HK-2 (cell line): ENCODE results near the gene LENG9.
"Not testable (repeated sequence)": the region's sequence is repeated elsewhere in the genome, so short reads cannot be mapped to it uniquely, and the experiment has no call there.

Experiments
- DNase-seq: peaks from one replicate; pipeline ENCODE4 v3.0.0-alpha.2; 2018; ENCODE audit not compliant: unreplicated experiment

The LENG9 gene

DNA sequence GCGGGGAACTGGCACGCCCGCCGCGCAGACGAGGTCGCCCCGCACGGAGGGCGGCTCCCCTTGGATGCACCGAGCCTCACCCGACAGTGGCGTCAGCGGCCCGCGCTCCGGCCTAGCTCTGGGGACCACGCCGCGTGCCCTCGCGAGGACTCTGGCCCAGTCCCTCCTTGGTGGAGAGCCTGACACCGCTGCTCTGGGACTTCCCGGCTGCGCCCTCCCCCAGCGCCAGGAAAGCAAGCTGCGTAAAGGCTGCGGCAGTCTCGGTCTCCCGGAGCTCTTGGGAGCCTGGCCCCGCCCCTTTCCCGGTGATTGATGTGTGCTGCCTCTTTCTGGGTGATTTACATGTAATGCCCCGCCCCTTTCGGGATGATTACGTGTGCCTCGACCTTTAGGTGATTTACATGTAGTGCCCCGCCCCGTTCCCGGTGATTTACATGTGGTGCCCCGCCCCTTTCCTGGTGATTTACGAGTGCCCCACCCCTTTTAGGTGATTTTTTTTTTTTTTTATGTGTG is at the start of gene LENG9:
Gene LENG9 (minus strand): TSS at position 248 of the 513 bp plus-strand sequence. CDS start 252 bp downstream, outside the sequence.
- DNase-seq, result peak; percentile 99

GRCh38 chr19:54509200-54509940 is 45.8 kb upstream of the LENG9 start:
- DNase-seq, result not testable (repeated sequence)

DNA sequence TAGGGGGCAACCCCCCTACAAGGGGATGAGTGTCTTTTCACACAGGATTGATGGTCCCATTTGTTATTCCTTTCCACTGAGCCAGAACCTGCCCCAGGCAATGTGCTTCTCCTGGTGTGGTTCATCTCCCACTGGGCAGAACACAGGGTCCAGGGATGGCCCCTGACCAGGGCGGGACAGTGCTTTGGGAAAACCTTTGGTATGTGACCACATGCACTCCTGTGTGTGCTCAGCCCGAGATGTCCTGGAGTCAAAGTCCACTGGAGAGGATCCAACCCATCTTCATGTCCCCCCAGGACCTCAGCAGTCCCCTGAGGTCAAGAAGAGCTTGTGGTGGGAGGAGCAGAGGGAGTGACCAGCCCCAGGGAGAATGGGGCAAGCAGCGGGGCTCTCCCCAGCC is 44.9 kb upstream of the LENG9 start:
- not testable (repeated sequence) for DNase-seq

DNA sequence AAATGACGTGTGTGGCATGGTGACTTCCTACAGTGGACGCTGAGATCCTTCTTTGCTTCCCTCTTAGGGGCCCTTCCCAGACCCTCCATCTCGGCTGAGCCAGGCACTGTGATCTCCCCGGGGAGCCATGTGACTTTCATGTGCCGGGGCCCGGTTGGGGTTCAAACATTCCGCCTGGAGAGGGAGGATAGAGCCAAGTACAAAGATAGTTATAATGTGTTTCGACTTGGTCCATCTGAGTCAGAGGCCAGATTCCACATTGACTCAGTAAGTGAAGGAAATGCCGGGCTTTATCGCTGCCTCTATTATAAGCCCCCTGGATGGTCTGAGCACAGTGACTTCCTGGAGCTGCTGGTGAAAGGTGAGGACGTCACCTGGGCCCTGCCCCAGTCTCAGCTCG is 44.2 kb upstream of the LENG9 start:
- no peak for DNase-seq

- DNase-seq, result not testable (repeated sequence)
Observed at GRCh38 chr19:54507038-54507717, 43.6 kb upstream of the LENG9 start.

GRCh38 chr19:54506079-54506478 is 42.5 kb upstream of the LENG9 start:
- DNase-seq, result no peak

DNA sequence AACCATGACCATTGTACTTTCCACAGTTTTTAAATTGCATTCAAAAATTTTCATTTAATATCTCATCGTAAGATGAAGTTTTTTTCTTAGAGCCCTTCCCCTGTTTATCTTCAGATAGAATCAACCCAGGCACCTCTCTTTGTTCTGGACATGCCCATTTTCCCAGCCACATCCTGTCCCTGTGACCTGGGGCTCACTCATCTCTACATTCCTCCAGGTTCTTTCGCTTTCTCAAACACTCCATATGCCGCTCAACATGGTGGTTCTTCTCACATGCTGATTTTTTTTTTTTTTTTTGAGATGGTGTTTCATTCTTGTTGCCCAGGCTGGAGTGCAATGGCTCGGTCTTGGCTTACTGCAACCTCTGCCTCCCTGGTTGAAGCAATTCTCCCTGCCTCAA is 42.0 kb upstream of the LENG9 start:
- DNase-seq, result not testable (repeated sequence)

- no peak for DNase-seq
Observed at GRCh38 chr19:54502518-54503048, 39.0 kb upstream of the LENG9 start, which contains the start of gene LAIR2. LAIR2 (plus strand) TSS chr19:54502831; CDS start chr19:54502919, 88 bp downstream.

GRCh38 chr19:54498451-54498772 is 34.8 kb upstream of the LENG9 start:
- DNase-seq, result not testable (repeated sequence)

DNA sequence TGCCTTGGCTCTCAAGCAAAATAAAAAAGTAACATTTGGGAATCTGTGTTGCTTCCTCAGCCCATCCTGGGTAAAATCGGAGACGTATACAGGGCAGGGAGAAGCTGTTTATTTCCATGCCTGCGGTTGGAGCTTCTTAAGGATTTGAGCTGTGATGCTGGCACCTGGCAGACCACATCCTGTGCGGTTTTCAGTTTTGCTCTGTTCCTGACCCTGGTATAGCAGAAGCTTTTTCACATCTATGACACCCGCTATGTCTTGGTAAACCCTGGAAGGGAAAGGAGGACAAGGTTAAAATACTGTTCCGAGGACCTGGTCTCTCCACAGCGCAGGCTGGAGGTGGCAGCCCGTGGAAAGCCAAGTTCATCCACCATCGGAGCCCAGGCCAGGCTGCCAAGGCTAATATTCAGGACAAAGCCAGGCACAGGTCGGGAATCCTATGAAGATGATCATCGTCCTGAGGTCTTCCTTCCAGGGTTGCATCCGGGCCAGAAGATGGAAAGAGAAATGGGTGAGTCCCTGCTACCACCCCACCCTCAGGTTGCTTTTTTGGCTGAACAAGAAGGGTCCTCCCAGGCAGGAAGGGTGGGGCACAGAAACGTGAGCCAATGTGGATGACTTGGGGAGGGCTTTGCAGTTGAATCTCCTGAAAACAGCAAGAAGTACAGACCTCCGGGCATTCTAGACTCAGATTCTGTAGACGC is 34.3 kb upstream of the LENG9 start:
- not testable (repeated sequence) for DNase-seq

GRCh38 chr19:54495284-54495683 is 31.7 kb upstream of the LENG9 start:
- DNase-seq, result not testable (repeated sequence)

GRCh38 chr19:54493967-54494585 is 30.5 kb upstream of the LENG9 start:
- no peak for DNase-seq

DNA sequence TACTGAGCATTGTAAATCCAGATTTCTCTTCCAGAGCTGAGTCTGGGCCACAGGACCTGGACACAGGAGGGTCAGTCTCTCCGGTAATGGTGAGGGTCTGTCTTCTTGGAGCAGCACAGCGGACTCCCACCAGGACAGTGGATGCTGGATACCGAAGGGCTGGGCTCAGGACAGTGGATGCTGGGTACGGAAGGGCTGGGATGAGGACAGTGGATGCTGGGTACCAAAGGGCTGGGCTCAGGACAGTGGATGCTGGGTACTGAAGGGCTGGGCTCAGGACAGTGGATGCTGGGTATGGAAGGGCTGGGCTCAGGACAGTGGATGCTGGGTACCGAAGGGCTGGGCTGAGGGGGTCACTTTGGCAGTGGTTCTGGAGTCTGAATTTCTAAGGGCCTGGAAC is 29.5 kb upstream of the LENG9 start:
- DNase-seq, result not testable (repeated sequence)

DNA sequence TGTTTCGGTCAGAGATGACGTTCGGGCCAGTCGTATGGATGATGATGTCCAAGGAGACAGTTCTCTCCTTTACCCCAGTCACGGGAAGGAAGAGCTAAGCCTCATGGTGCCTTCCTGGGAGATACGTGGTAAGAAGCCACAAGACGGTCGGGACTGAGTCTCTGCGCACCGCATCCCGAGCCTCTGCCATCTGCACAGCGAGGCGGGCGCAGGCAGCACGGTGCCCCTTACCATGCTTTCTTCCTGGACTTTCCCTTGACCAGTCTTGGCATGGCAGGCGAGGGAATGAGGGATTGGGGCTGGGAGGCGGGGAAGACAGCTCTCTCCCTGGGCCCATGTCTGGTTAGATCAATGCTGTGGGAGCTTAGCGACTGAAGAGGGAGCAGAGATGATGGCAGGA is 29.0 kb upstream of the LENG9 start:
- DNase-seq, result no peak

- DNase-seq, result no peak
Observed at GRCh38 chr19:54489766-54490165, 26.2 kb upstream of the LENG9 start.

GRCh38 chr19:54489341-54489740 is 25.8 kb upstream of the LENG9 start:
- DNase-seq, result no peak

DNA sequence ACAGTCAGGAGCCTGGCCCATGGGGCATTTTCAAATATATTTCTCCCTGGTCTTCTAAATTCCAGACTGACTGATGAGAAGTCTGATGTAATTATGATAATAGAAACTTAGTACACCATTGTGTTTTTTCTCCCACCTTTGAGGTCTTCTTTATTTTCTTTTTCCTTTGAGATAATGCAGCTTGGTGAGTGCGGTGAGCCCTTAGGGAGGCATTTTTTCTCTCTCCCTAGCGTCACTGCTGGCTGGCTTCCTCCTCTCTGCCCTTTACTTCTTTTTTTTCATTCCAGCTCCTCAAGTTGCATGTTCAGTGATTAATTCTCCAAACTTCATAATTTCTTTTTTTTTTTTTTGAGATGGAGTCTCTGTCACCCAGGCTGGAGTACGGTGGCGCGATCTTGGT is 22.3 kb upstream of the LENG9 start:
- DNase-seq, result no peak

GRCh38 chr19:54484451-54484850 is 20.9 kb upstream of the LENG9 start:
- no peak for DNase-seq

GRCh38 chr19:54482889-54483288 is 19.3 kb upstream of the LENG9 start:
- no peak for DNase-seq

GRCh38 chr19:54481326-54481930 is 17.9 kb upstream of the LENG9 start:
- no peak for DNase-seq

- no peak for DNase-seq
Observed at GRCh38 chr19:54480051-54480450, 16.5 kb upstream of the LENG9 start.
